Measurements from ENCODE around the gene GPRIN2.

The GPRIN2 gene

GRCh38 chr10:46549171-46550075 lies 7.0 kb downstream of the GPRIN2 start:
- no peak for DNase-seq (ENCODE audit: low read depth)

- DNase-seq (ENCODE audit: low read depth), result no peak
These were observed 7.9 kb downstream of the GPRIN2 start for GRCh38 chr10:46548498-46549090.

GRCh38 chr10:46547541-46548497 lies 8.6 kb downstream of the GPRIN2 start:
- no peak for DNase-seq (ENCODE audit: low read depth)

GRCh38 chr10:46546591-46547540 lies 9.6 kb downstream of the GPRIN2 start:
- no peak for DNase-seq (ENCODE audit: low read depth)

GRCh38 chr10:46545861-46546590 lies 10.4 kb downstream of the GPRIN2 start:
- DNase-seq (ENCODE audit: low read depth), result no peak

GRCh38 chr10:46544989-46545791 lies 11.3 kb downstream of the GPRIN2 start:
- no peak for DNase-seq (ENCODE audit: low read depth)

- no peak for DNase-seq (ENCODE audit: low read depth)
These were observed 12.7 kb downstream of the GPRIN2 start for GRCh38 chr10:46543466-46544377.

GRCh38 chr10:46542567-46543465 lies 13.6 kb downstream of the GPRIN2 start:
- no peak for DNase-seq (ENCODE audit: low read depth)

GRCh38 chr10:46541735-46542566 lies 14.5 kb downstream of the GPRIN2 start:
- no peak for DNase-seq (ENCODE audit: low read depth)

- DNase-seq (ENCODE audit: low read depth), result no peak
These were observed 15.3 kb downstream of the GPRIN2 start for GRCh38 chr10:46541017-46541661.

- DNase-seq (ENCODE audit: low read depth), result no peak
These were observed 15.9 kb downstream of the GPRIN2 start for GRCh38 chr10:46540412-46541016.

GRCh38 chr10:46539596-46540411 lies 16.7 kb downstream of the GPRIN2 start:
- no peak for DNase-seq (ENCODE audit: low read depth)

GRCh38 chr10:46538717-46539426 lies 17.6 kb downstream of the GPRIN2 start:
- DNase-seq (ENCODE audit: low read depth), result no peak

GRCh38 chr10:46538155-46538554 lies 18.3 kb downstream of the GPRIN2 start:
- no peak for DNase-seq (ENCODE audit: low read depth)

Measured in activated T-cell treated with anti-CD3 and anti-CD28 coated beads for 1 hour (primary cell).